BLaER1 treated with 17β-estradiol and CSF1 and Interleukin-3, amounts not matched to agents 10 nM and 100 nM (cell line): ENCODE measurements around the gene DGKH.
A peak's percentile ranks its signal among the peaks of the same experiment; 100 is the strongest.

Experiments
- H3K27ac ChIP-seq, 11 experiments: shearing (Covaris generic); formaldehyde crosslinking; 2 replicates each; pipeline ENCODE4 v1.8.1; 2022
- H3K27me3 ChIP-seq, 11 experiments: shearing (Covaris generic); formaldehyde crosslinking; 2 replicates each; pipeline ENCODE4 v1.8.1; 2022
- H3K36me3 ChIP-seq, 11 experiments: shearing (Covaris generic); formaldehyde crosslinking; 2 replicates each; pipeline ENCODE4 v1.8.1; 2022
- H3K4me1 ChIP-seq, 10 experiments: shearing (Covaris generic); formaldehyde crosslinking; 2 replicates each; pipeline ENCODE4 v1.8.1; 2022
- H3K4me2 ChIP-seq, 11 experiments: shearing (Covaris generic); formaldehyde crosslinking; 2 replicates each; pipeline ENCODE4 v1.8.1; 2022
- H3K4me3 ChIP-seq, 10 experiments: shearing (Covaris generic); formaldehyde crosslinking; 2 replicates each; pipeline ENCODE4 v1.8.1; 2022
- H3K9ac ChIP-seq, 11 experiments: shearing (Covaris generic); formaldehyde crosslinking; 2 replicates each; pipeline ENCODE4 v1.8.1; 2022
- H3K9me3 ChIP-seq, 11 experiments: shearing (Covaris generic); formaldehyde crosslinking; replicated peaks in 1 of 11; 2 replicates each; pipeline ENCODE4 v1.8.1; 2022
- H4K20me1 ChIP-seq, 11 experiments: shearing (Covaris generic); formaldehyde crosslinking; 2 replicates each; pipeline ENCODE4 v1.8.1; 2022
- Cebpa-rat ChIP-seq, 11 experiments: shearing (Covaris generic); IDR thresholded peaks; 2 replicates each; pipeline ENCODE4 v1.8.1; 2022

Gene DGKH

DNA sequence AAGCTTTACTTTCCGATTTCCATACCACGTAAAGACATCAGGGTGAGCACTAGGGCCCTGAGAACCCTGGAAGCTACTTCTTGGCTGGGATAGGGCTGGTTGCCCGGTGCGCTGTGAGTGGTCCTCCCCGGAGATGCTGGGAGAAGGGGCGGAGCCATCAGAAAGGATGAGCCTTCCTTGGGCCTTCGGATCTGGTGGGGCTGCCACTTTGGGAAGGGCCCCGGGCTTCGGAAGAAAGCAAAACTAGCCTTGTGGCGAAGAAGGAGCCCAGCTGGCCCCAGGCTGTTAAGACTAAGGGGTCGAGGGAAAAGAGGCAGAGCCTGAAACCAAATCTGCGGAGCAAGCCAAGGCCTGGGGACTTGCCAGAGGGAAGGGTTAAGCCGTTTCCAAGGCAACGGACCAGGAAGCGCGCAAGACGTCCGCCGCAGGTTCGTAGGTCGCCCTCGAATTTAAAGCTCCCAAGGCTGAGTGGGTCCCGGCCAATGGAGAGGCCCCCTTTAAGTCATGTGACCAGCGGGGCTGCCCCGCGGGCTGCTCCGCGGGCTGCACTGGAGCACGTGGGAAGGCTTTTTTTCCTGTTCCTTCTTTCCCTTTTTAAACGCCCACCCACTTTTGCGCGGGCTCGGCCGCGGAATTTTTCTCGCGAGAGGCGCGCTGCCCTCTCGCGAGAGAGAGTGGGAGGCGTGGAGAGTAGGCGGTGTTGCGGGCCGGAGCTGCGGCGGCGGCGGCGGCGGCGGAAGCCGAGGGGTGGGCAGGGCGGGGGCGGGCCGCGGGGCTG lies 223.1 kb downstream of the DGKH start:
- Histone ChIP-seq H3K9me3 (peaks cover 0 to 17% (median 11%) of the 10 kb centered on the region in 11 experiments; a peak in 10 of 22 replicates), H3K4me1 (peaks cover 34 to 41% (median 39%) of the 10 kb centered on the region in 10 experiments), H3K27me3 (no peaks in the 10 kb centered on the region), H3K9ac (peak overlapping the region; percentile 93 to 98 (median 96)), H3K4me3 (peak overlapping the region; percentile 71 to 96 (median 87)), H3K4me2 (peak overlapping the region; percentile 59 to 78 (median 76)), H3K36me3 (peaks cover 0 to 12% (median 8%) of the 10 kb centered on the region in 11 experiments; a peak in 9 of 22 replicates), H4K20me1 (peaks cover 0 to 14% (median 0%) of the 10 kb centered on the region in 11 experiments; a peak in 4 of 22 replicates), H3K27ac (peak overlapping the region; percentile 80 to 97 (median 94))
- no peak for TF ChIP-seq Cebpa-rat (IDR thresholded peaks at IDR 0.05)

DNA sequence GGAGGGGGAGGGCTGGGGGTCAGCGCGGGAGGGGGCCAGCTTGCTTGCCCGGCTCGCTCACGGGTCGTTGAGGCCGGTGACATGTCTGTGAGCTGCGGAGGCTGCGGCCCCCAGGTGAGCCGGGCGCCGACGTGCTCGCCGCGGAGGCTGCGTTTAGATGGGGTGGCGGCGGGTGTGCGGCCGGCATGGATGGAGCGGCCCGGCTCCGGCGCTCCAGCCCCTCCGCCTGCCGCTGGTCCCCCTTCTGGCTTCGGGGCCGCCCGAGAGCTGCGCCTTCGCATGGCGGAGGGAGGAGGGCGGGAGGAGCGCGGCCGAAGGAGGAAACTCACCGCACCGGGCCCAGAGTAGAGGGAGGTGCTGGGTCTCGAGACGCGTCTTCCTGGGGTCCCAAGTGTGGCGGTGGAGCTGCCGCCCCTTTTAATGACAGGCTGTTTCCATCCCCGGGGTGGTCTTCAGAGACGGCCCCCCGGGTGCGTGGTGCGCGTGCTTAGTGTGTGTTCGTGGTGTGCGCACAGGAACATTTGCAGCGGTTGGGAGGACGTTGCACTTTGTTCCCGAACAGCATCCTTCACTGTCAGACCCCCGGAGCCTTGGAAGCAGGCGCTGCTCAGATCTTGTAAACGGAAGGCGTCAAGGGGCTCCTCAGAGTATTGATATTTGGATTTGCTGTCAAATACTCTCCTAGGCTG lies 223.8 kb downstream of the DGKH start, which contains the start of gene AKAP11:
Gene AKAP11 (plus strand): TSS at position 38 of the 689 bp plus-strand sequence. CDS start 14,197 bp downstream, outside the sequence.
- Histone ChIP-seq H3K27me3 (no peaks in the 10 kb centered on the region), H3K9ac (peak within 1 kb of the TSS; percentile 93 to 98 (median 96)), H3K4me3 (peak within 1 kb of the TSS; percentile 71 to 96 (median 87)), H3K36me3 (peaks cover 0 to 14% (median 11%) of the 10 kb centered on the region in 11 experiments; a peak in 10 of 22 replicates), H3K4me1 (peaks cover 33 to 43% (median 40%) of the 10 kb centered on the region in 10 experiments), H3K4me2 (peak within 1 kb of the TSS; percentile 77 to 93 (median 82)), H4K20me1 (peaks cover 0 to 18% (median under 1%) of the 10 kb centered on the region in 11 experiments; a peak in 5 of 22 replicates), H3K9me3 (peaks cover 0 to 17% (median 11%) of the 10 kb centered on the region in 11 experiments; a peak in 10 of 22 replicates), H3K27ac (peak within 1 kb of the TSS; percentile 89 to 97 (median 94))
- no peak for TF ChIP-seq Cebpa-rat (IDR thresholded peaks at IDR 0.05)

DNA sequence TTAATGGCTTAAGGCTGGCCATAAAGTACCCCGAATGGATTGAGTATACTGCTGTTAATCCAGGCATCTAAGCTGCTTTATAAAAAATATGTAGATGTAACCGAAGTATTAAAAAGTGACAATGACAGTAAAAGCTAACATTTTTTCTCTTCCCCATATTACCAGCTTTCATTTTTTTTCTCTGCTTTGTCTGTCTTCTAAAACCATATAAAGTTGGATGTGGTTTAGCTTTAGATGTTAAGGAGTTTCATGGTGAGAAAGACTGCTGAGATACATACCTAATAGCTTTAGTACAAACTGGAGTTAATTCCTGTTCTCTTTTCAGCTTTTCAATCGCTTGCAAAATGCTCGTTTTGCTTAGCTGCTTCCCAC lies 224.3 kb downstream of the DGKH start:
- H4K20me1 ChIP-seq, result peaks cover 0 to 23% (median 3%) of the 10 kb centered on the region in 11 experiments; a peak in 5 of 22 replicates

DNA sequence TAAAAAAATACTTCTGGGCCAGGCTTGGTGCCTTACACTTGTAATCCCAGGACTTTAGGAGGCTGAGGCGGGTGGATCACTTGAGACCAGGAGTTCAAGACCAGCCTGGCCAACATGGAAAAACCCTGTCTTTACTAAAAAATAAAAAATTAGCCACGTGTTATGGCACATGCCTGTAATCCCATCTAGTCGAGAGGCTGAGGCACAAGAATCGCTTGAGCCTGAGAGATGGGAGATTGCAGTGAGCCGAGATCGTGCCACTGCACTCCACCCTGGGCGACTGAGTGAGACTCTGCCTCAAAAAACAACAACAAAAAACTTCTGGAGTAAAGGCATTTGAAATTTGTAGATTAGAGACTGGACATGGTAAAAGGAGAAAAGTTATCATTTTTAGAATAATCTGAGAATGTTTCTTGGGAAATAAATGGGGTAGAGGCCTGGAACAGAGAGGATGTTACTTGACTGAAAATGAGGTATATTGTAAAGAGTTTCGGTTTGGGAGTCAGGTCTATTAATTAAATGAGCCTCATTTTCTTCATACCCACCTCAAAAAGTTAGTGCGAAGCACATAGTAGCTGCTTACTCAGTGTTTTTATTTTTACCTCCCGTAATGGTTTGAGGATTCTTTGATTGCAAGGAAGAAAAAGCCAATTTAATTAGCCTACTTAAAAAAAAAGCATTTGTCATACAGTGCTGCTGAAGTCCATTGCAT lies 226.1 kb downstream of the DGKH start:
- Histone ChIP-seq H3K9ac (peak overlapping the region in 4 of 11 experiments; percentile 6 to 60 (median 28); a peak in 5 of 22 replicates), H3K4me1 (peaks cover 34 to 66% (median 40%) of the 10 kb centered on the region in 10 experiments), H3K9me3 (peaks cover 0 to 24% (median 14%) of the 10 kb centered on the region in 11 experiments; a peak in 11 of 22 replicates), H3K4me3 (peak overlapping the region in 1 of 10 experiments; percentile 18; a peak in 1 of 20 replicates), H3K27ac (peak overlapping the region in 9 of 11 experiments; percentile 2 to 94 (median 41); a peak in 13 of 22 replicates), H3K4me2 (peak overlapping the region; percentile 6 to 93 (median 82)), H4K20me1 (peaks cover 0 to 32% (median 3%) of the 10 kb centered on the region in 11 experiments; a peak in 7 of 22 replicates), H3K36me3 (peaks cover 0 to 23% (median 17%) of the 10 kb centered on the region in 11 experiments; a peak in 13 of 22 replicates), H3K27me3 (no peaks in the 10 kb centered on the region)
- no peak for TF ChIP-seq Cebpa-rat (IDR thresholded peaks at IDR 0.05)

More for the DNA sequence above, 224.3 kb downstream of the DGKH start:
- peak overlapping the region; percentile 71 to 96 (median 87) for H3K4me3 ChIP-seq
- H3K9me3 ChIP-seq, result peaks cover 0 to 17% (median 11%) of the 10 kb centered on the region in 11 experiments; a peak in 10 of 22 replicates
- H3K4me2 ChIP-seq, result peak overlapping the region; percentile 70 to 93 (median 82)
- peaks cover 0 to 17% (median 11%) of the 10 kb centered on the region in 11 experiments; a peak in 11 of 22 replicates for H3K36me3 ChIP-seq
- peak overlapping the region; percentile 89 to 97 (median 94) for H3K27ac ChIP-seq
- H3K27me3 ChIP-seq, result no peaks in the 10 kb centered on the region
- H3K4me1 ChIP-seq, result peaks cover 34 to 48% (median 40%) of the 10 kb centered on the region in 10 experiments
- no peak for TF ChIP-seq Cebpa-rat (IDR thresholded peaks at IDR 0.05)
- H3K9ac ChIP-seq, result peak overlapping the region; percentile 93 to 98 (median 96)

DNA sequence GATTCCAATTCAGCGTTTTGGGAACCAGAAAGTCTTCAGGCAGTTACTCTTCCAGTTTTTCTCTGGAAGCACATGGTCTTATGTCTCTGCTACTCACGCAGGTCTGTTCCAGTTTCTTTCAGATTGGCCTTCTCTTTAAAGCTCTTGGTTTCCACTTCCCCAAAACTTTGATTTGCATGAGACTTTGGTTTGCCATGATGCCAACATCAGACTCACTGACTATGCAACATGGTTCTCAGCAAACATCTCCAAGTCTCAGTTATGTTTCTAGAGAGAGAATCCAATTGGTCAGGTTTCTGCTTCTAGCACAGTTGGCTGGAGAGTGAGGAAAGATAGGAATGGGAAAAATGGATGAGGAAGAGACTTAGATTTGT lies 226.6 kb downstream of the DGKH start:
- peak overlapping the region; percentile 6 to 93 (median 82); a peak in 21 of 22 replicates for H3K4me2 ChIP-seq
- H3K4me3 ChIP-seq, result peak overlapping the region in 2 of 10 experiments; percentile 18; a peak in 2 of 20 replicates
- H3K36me3 ChIP-seq, result peaks cover 0 to 28% (median 18%) of the 10 kb centered on the region in 11 experiments; a peak in 13 of 22 replicates
- peaks cover 0 to 37% (median 6%) of the 10 kb centered on the region in 11 experiments; a peak in 7 of 22 replicates for H4K20me1 ChIP-seq
- H3K9me3 ChIP-seq, result peaks cover 0 to 30% (median 15%) of the 10 kb centered on the region in 11 experiments; a peak in 11 of 22 replicates
- H3K27ac ChIP-seq, result peak overlapping the region in 9 of 11 experiments; percentile 2 to 94 (median 41); a peak in 12 of 22 replicates
- peaks cover 34 to 71% (median 40%) of the 10 kb centered on the region in 10 experiments for H3K4me1 ChIP-seq
- peak overlapping the region in 4 of 11 experiments; percentile 6 to 60 (median 28); a peak in 2 of 22 replicates for H3K9ac ChIP-seq
- H3K27me3 ChIP-seq, result no peaks in the 10 kb centered on the region
- TF ChIP-seq Cebpa-rat (IDR thresholded peaks at IDR 0.05), result no peak

DNA sequence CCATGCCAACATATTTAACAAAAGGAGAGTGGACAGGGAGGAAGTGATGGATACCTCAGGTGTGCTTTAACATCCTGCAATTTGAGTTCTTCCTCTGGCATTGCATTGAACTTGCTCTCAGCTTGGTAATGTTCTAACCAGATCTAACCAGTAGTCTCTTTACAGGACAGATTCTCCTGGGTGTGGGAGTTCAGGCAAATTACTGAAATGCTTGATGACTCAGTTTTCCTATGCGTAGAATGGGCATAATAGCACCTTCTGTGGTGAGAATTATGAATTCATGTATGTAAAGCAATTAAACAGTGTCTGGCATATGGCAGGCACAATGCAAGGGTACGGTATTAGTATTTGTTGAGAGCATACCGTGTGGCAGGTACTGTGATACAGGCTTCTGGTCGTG lies 227.1 kb downstream of the DGKH start:
- no peak overlapping the region for H3K9ac ChIP-seq
- TF ChIP-seq Cebpa-rat (IDR thresholded peaks at IDR 0.05), result no peak
- peaks cover 34 to 75% (median 40%) of the 10 kb centered on the region in 10 experiments for H3K4me1 ChIP-seq
- H3K4me3 ChIP-seq, result peak overlapping the region in 1 of 10 experiments; percentile 18; a peak in 1 of 20 replicates
- peaks cover 0 to 29% (median 10%) of the 10 kb centered on the region in 11 experiments; a peak in 11 of 22 replicates for H3K9me3 ChIP-seq
- peak overlapping the region in 6 of 11 experiments; percentile 25 to 94 (median 48); a peak in 7 of 22 replicates for H3K27ac ChIP-seq
- H3K27me3 ChIP-seq, result no peaks in the 10 kb centered on the region
- peaks cover 0 to 40% (median 8%) of the 10 kb centered on the region in 11 experiments; a peak in 8 of 22 replicates for H4K20me1 ChIP-seq
- H3K36me3 ChIP-seq, result peaks cover 0 to 32% (median 18%) of the 10 kb centered on the region in 11 experiments; a peak in 13 of 22 replicates
- H3K4me2 ChIP-seq, result peak overlapping the region; percentile 6 to 93 (median 82); a peak in 18 of 22 replicates

DNA sequence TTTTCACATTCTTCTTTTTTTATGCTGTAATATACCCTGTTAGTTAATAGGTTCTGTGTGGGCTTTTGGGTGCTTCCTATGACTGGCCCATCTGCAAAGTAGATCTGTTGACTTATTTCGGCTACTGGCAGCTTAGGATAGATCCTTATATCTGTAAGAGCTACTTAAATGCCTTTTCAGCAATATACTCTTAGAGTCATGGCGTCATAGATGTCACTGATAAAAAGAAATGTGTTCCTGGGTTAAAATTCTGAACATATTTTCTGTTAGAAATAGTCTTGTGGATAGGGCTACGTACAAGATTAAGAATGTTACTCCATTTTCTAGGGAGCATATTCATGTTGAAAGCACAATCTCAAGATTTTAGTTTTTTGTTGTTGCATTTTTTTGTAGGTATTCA lies 228.2 kb downstream of the DGKH start:
- no peaks in the 10 kb centered on the region for H3K27me3 ChIP-seq
- H3K9ac ChIP-seq, result no peak overlapping the region
- H3K4me3 ChIP-seq, result no peak overlapping the region
- peaks cover 0 to 35% (median 18%) of the 10 kb centered on the region in 11 experiments; a peak in 13 of 22 replicates for H3K36me3 ChIP-seq
- H3K4me2 ChIP-seq, result peak overlapping the region in 2 of 11 experiments; percentile 91 to 93; a peak in 4 of 22 replicates
- H3K9me3 ChIP-seq, result peaks cover 0 to 22% (median 3%) of the 10 kb centered on the region in 11 experiments; a peak in 7 of 22 replicates
- H4K20me1 ChIP-seq, result peaks cover 0 to 46% (median 12%) of the 10 kb centered on the region in 11 experiments; a peak in 8 of 22 replicates
- peaks cover 28 to 81% (median 35%) of the 10 kb centered on the region in 10 experiments for H3K4me1 ChIP-seq
- H3K27ac ChIP-seq, result no peak overlapping the region
- TF ChIP-seq Cebpa-rat (IDR thresholded peaks at IDR 0.05), result no peak
